ENCODE measurements around the gene DRAXIN.

The DRAXIN gene

GRCh38 chr1:11749996-11750395, 58.5 kb downstream of the DRAXIN start:
- DNase-seq (ENCODE audit: insufficient read length, low spot score), result no peak
- no peak for FAIRE-seq
- no peak for TF ChIP-seq CTCF (IDR thresholded peaks at IDR 0.05; ENCODE audit: insufficient read depth, missing control alignments)

GRCh38 chr1:11751087-11751486, 59.6 kb downstream of the DRAXIN start:
- no peak for FAIRE-seq

GRCh38 chr1:11752359-11753088, 61.0 kb downstream of the DRAXIN start:
- TF ChIP-seq CTCF (IDR thresholded peaks at IDR 0.05; ENCODE audit: insufficient read depth, missing control alignments), result no peak
- DNase-seq (ENCODE audit: insufficient read length, low spot score) (no peak), FAIRE-seq (no peak)

More at GRCh38 chr1:11751087-11751486, 59.6 kb downstream of the DRAXIN start:
- no peak for DNase-seq (ENCODE audit: insufficient read length, low spot score)
- TF ChIP-seq CTCF (IDR thresholded peaks at IDR 0.05; ENCODE audit: insufficient read depth, missing control alignments), result no peak

GRCh38 chr1:11753555-11754208, 62.2 kb downstream of the DRAXIN start:
- no peak for FAIRE-seq
- no peak for TF ChIP-seq CTCF (IDR thresholded peaks at IDR 0.05; ENCODE audit: insufficient read depth, missing control alignments)
- no peak for DNase-seq (ENCODE audit: insufficient read length, low spot score)

- FAIRE-seq, result no peak
- TF ChIP-seq CTCF (IDR thresholded peaks at IDR 0.05; ENCODE audit: insufficient read depth, missing control alignments), result no peak
- DNase-seq (ENCODE audit: insufficient read length, low spot score), result no peak
Measured at GRCh38 chr1:11757047-11757446, 65.5 kb downstream of the DRAXIN start.

- no peak for TF ChIP-seq CTCF (IDR thresholded peaks at IDR 0.05; ENCODE audit: insufficient read depth, missing control alignments)
- DNase-seq (ENCODE audit: insufficient read length, low spot score), result no peak
- FAIRE-seq, result no peak
Measured at GRCh38 chr1:11759791-11760190, 68.3 kb downstream of the DRAXIN start.

- no peak for FAIRE-seq
- DNase-seq (ENCODE audit: insufficient read length, low spot score), result no peak
- no peak for TF ChIP-seq CTCF (IDR thresholded peaks at IDR 0.05; ENCODE audit: insufficient read depth, missing control alignments)
Measured at GRCh38 chr1:11761285-11761684, 69.8 kb downstream of the DRAXIN start.

Data from D721Med (cell line).